Hepatocyte (in vitro differentiated cells): ENCODE data around the gene AIFM3. TPM values are rescaled to one million over a fixed set of nuclear protein-coding genes. Genes with fewer than 3 reads are reported as not detected.

Experiments used
- DNase-seq: peaks from one replicate; pipeline ENCODE4 v3.0.0-alpha.2; 2016; ENCODE audit warnings: low spot score
- H2AFZ ChIP-seq: fragments of 200-600 bp; sonication (generic); 2 replicates; pipeline ENCODE4 v1.6.0; 2016; ENCODE audit warnings: antibody characterized with exemption, mild to moderate bottlenecking
- H3K27ac ChIP-seq: fragments of 200-600 bp; sonication (generic); 2 replicates; pipeline ENCODE4 v1.5.1; 2016; ENCODE audit warnings: mild to moderate bottlenecking
- H3K27me3 ChIP-seq: fragments of 200-600 bp; sonication (generic); 2 replicates; pipeline ENCODE4 v1.6.1; 2016
- H3K36me3 ChIP-seq: fragments of 200-600 bp; sonication (generic); replicated peaks from 2 replicates; pipeline ENCODE4 v1.5.1; 2016; ENCODE audit warnings: low read depth; ENCODE audit not compliant: insufficient read depth
- H3K4me1 ChIP-seq: fragments of 200-600 bp; sonication (generic); 2 replicates; pipeline ENCODE4 v1.5.1; 2016; ENCODE audit warnings: mild to moderate bottlenecking, moderate library complexity; ENCODE audit not compliant: insufficient read depth
- H3K4me2 ChIP-seq: fragments of 200-600 bp; sonication (generic); 2 replicates; pipeline ENCODE4 v1.6.0; 2016
- H3K4me3 ChIP-seq: fragments of 200-600 bp; sonication (generic); 2 replicates; pipeline ENCODE4 v1.5.1; 2016; ENCODE audit warnings: mild to moderate bottlenecking
- H3K79me2 ChIP-seq: fragments of 200-600 bp; sonication (generic); 2 replicates; pipeline ENCODE4 v1.6.0; 2017; ENCODE audit warnings: mild to moderate bottlenecking
- H3K9me2 ChIP-seq: fragments of 200-600 bp; sonication (generic); replicated peaks from 2 replicates; pipeline ENCODE4 v1.6.0; 2017; ENCODE audit warnings: mild to moderate bottlenecking; ENCODE audit not compliant: insufficient read depth
- H3K9me3 ChIP-seq: fragments of 200-600 bp; sonication (generic); 2 replicates; pipeline ENCODE4 v1.5.1; 2016; ENCODE audit warnings: low read depth, mild to moderate bottlenecking
- H4K20me1 ChIP-seq: fragments of 200-600 bp; sonication (generic); 2 replicates; pipeline ENCODE4 v1.6.0; 2016; ENCODE audit warnings: mild to moderate bottlenecking; ENCODE audit not compliant: insufficient read depth, poor library complexity, severe bottlenecking
- CTCF ChIP-seq: fragments of 200-600 bp; sonication (generic); IDR thresholded peaks from 2 replicates; pipeline ENCODE4 v1.5.1; 2016; ENCODE audit warnings: antibody characterized with exemption, mild to moderate bottlenecking; ENCODE audit not compliant: poor library complexity
- EZH2 ChIP-seq: fragments of 200-600 bp; sonication (generic); IDR thresholded peaks from 2 replicates; pipeline ENCODE4 v1.6.1; 2016; ENCODE audit warnings: antibody characterized with exemption, mild to moderate bottlenecking, borderline replicate concordance
- EZH2phosphoT487 ChIP-seq: fragments of 200-600 bp; sonication (generic); IDR thresholded peaks from one replicate; pipeline ENCODE4 v1.6.1; 2018; ENCODE audit warnings: antibody characterized with exemption, mild to moderate bottlenecking, low read depth, moderate library complexity; ENCODE audit not compliant: unreplicated experiment, severe bottlenecking
- WGBS: methylation state at CpG from one replicate; pipeline ENCODE4 v1.1.6; 2016; ENCODE audit warnings: low lambda C conversion rate; ENCODE audit errors: missing lambda C conversion rate; 5-methylcytosine and 5-hydroxymethylcytosine counted together
- polyA plus RNA-seq: library from polyadenylated mRNA; unstranded; fragments of >200 nt; fragmentation: Nextera tagmentation; extraction: Ambion mirVana; gene quantifications from 2 replicates; pipeline ENCODE4 v1.2.1, GENCODE V29; 2016
- total RNA-seq: library from RNA; depleted of rRNA; stranded (reverse); fragments of >200 nt; gene quantifications from 2 replicates; pipeline ENCODE4 v1.2.3, GENCODE V29; 2014

Gene AIFM3
- total and polyA plus RNA-seq, 2 experiments from 2014 or later: 1.7 to 3.1 TPM

- Histone ChIP-seq H3K79me2 (peaks cover 18% of the 10 kb centered on the region), H4K20me1 (no peaks in the 10 kb centered on the region), H3K4me2 (no peak overlapping the region), H3K9me3 (no peaks in the 10 kb centered on the region), H3K27me3 (no peaks in the 10 kb centered on the region), H3K36me3 (no peaks in the 10 kb centered on the region), H3K4me1 (peaks cover 13% of the 10 kb centered on the region), H2AFZ (no peak overlapping the region), H3K9me2 (no peaks in the 10 kb centered on the region), H3K4me3 (no peak overlapping the region), H3K27ac (no peak overlapping the region)
- no peak for DNase-seq
- TF ChIP-seq EZH2: no peak
- no peak for TF ChIP-seq EZH2phosphoT487
- no peak for TF ChIP-seq CTCF
- WGBS: 95% methylated on average over 7 of the region's 7 CpGs
Observed at GRCh38 chr22:20985720-20986119, 18.7 kb downstream of the AIFM3 start.

GRCh38 chr22:20986365-20986764, 19.3 kb downstream of the AIFM3 start:
- no peak for DNase-seq
- Histone ChIP-seq H3K4me1 (peaks cover 7% of the 10 kb centered on the region), H3K9me2 (no peaks in the 10 kb centered on the region), H3K4me2 (no peak overlapping the region), H3K4me3 (no peak overlapping the region), H4K20me1 (no peaks in the 10 kb centered on the region), H2AFZ (no peak overlapping the region), H3K9me3 (no peaks in the 10 kb centered on the region), H3K79me2 (peaks cover 15% of the 10 kb centered on the region), H3K36me3 (no peaks in the 10 kb centered on the region), H3K27ac (no peak overlapping the region), H3K27me3 (no peaks in the 10 kb centered on the region)
- 88% methylated on average over 1 of the region's 1 CpG for WGBS
- TF ChIP-seq EZH2phosphoT487: no peak
- no peak for TF ChIP-seq CTCF
- TF ChIP-seq EZH2: no peak

GRCh38 chr22:20987375-20987774, 20.3 kb downstream of the AIFM3 start:
- TF ChIP-seq EZH2phosphoT487 (no peak), CTCF (no peak), EZH2 (no peak)
- Histone ChIP-seq H3K79me2 (peaks cover 12% of the 10 kb centered on the region), H3K9me2 (no peaks in the 10 kb centered on the region), H3K4me2 (no peak overlapping the region), H3K9me3 (no peaks in the 10 kb centered on the region), H3K27me3 (no peaks in the 10 kb centered on the region), H4K20me1 (no peaks in the 10 kb centered on the region), H2AFZ (no peak overlapping the region), H3K27ac (no peak overlapping the region), H3K4me3 (no peak overlapping the region), H3K36me3 (no peaks in the 10 kb centered on the region), H3K4me1 (peaks cover 5% of the 10 kb centered on the region)
- no peak for DNase-seq
- 95% methylated on average over 12 of the region's 14 CpGs for WGBS
